Left ventricle myocardium inferior (tissue), 1 donor: ENCODE results near the gene TEKT5. TPM values are rescaled to one million over a fixed set of nuclear protein-coding genes. Genes with fewer than 3 reads are reported as not detected.

Experiments
- DNase-seq: peaks from one replicate; pipeline ENCODE4 v3.0.0-alpha.2; 2020
- H3K27ac ChIP-seq: fragments of 200-600 bp; replicated peaks from 2 replicates; pipeline ENCODE4 v1.8.0; 2021
- H3K27me3 ChIP-seq: fragments of 200-600 bp; 2 replicates; pipeline ENCODE4 v1.8.0; 2021; ENCODE audit warnings: low read depth
- H3K36me3 ChIP-seq: fragments of 200-600 bp; 2 replicates; pipeline ENCODE4 v1.8.0; 2021
- H3K4me1 ChIP-seq: fragments of 200-600 bp; 2 replicates; pipeline ENCODE4 v1.8.0; 2021
- H3K4me3 ChIP-seq: fragments of 200-600 bp; 2 replicates; pipeline ENCODE4 v1.8.0; 2021; ENCODE audit warnings: mild to moderate bottlenecking, moderate library complexity
- H3K9me3 ChIP-seq: fragments of 200-600 bp; replicated peaks from 2 replicates; pipeline ENCODE4 v1.8.0; 2021
- CTCF ChIP-seq: fragments of 200-600 bp; IDR thresholded peaks from 2 replicates; pipeline ENCODE4 v1.8.0; 2021; ENCODE audit warnings: antibody characterized with exemption, mild to moderate bottlenecking, borderline replicate concordance
- intact Hi-C: fragments of 100-400 bp; cut with micrococcal nuclease; formaldehyde crosslinking; loops from one replicate; pipeline ENCODE4 v1.11.0; 2022
- total RNA-seq: library from RNA; stranded (reverse); fragmentation: NEBNext Ultra II Directional; extraction: Animal tissue kit (Norgen Biotek cat#: 25700); gene quantifications from one replicate; pipeline ENCODE4 v1.2.1, GENCODE V29; 2021
- donor health status: DM: no; HTN: yes; CAD: no; lungs with severe emphysema.

TEKT5 gene
- total RNA-seq, 1 donor from 2014 or later: not detected

DNA sequence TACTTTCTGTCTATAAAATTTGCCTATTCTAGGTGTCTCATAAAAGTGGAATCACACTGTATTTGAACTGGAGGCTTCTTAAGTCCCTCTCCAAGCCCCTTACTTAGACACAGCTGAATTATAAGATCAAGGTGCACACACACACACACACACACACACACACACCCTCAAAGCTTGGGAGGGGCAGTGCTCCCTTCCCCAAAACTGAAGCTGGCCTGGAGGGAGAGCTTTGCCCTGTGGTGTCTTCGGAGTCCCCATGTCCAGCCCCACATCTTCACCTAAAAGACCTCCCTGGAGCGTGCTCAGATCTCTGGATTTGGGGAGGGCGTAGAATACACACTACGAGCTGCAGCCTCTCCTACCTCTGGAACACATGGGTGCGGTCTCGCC lies 115.2 kb downstream of the TEKT5 start:
- Histone ChIP-seq H3K4me1 (peaks cover 71% of the 10 kb centered on the region), H3K9me3 (no peaks in the 10 kb centered on the region), H3K4me3 (peak overlapping the region; percentile 100), H3K27me3 (no peaks in the 10 kb centered on the region), H3K27ac (peak overlapping the region; percentile 99), H3K36me3 (no peaks in the 10 kb centered on the region)
- intact Hi-C loops: no loop called here
- DNase-seq: no peak
- TF ChIP-seq CTCF: no peak

DNA sequence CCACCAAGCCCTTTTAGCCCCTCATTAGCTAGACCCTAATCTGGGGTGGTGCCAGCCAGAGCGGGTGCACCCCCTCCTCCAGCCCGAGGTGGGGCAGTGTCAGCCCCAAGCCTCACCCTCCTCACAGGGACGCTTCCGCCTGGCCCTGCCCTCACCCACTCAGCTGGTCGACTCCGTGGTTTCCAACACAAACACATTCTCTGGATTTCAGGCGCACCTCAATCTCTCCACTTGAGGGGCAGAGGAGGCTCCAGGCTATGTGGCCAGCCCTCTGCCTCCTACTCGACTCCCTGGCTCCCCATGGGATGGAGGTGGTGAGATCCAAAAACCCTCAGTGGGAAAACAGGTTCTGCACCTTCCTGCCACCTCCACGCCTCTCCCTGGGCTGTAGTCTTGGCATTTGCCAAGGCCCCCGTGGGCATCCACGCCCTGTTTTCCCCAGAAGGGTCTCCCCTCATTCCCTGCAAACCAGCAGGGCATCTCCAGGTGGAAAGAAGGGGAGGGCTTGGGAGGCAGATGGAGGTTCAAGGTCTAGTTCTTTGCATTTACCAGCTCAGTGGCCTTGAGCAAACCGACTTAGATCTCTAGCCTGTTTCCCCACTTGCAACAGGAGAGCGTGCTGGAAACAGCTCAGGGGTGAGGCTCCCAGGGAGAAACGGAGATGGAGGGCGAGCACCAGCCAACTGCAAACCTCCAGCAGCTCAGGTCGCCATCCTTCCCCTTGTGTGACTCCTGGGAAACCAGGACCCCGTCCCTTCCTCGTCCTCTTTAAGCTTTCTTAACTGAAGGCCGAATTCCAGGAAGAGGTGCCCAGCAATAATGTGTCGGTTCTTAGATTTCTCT lies 116.0 kb downstream of the TEKT5 start:
- Histone ChIP-seq H3K27ac (peak overlapping the region; percentile 99), H3K4me3 (peak overlapping the region; percentile 100), H3K27me3 (no peaks in the 10 kb centered on the region), H3K36me3 (no peaks in the 10 kb centered on the region), H3K4me1 (peaks cover 80% of the 10 kb centered on the region), H3K9me3 (no peaks in the 10 kb centered on the region)
- no peak for TF ChIP-seq CTCF
- peak; percentile 49 for DNase-seq
- intact Hi-C loops: no loop called here

Other genes with a start within 250 kb of the TEKT5 start
- gene EMP2, start 114.3 kb downstream of the TEKT5 start, total RNA-seq: 60.5 TPM
- 50.6 TPM for gene NUBP1, start 48.9 kb upstream of the TEKT5 start, total RNA-seq
- gene TVP23A, start 123.9 kb upstream of the TEKT5 start, total RNA-seq: 0.22 TPM
- gene CIITA, start 182.3 kb upstream of the TEKT5 start, total RNA-seq: 9.4 TPM
- 110 TPM for gene DEXI, start 247.5 kb upstream of the TEKT5 start, total RNA-seq
- 24.6 TPM for gene CLEC16A, start 249.6 kb upstream of the TEKT5 start, total RNA-seq